Dermis blood vessel endothelial cell (primary cell): Measurements from ENCODE around the gene FGD4. TPM values are rescaled to one million over a fixed set of nuclear protein-coding genes. Genes with fewer than 3 reads are reported as not detected.
"Not testable (repeated sequence)": the region's sequence is repeated elsewhere in the genome, so short reads cannot be mapped to it uniquely, and the experiment has no call there.

ENCODE experiments used
- DNase-seq: peaks from one replicate; pipeline ENCODE4 v3.0.0; 2010
- total RNA-seq: library from RNA; depleted of rRNA; stranded (reverse); fragments of >200 nt; gene quantifications from 2 replicates; pipeline ENCODE4 v1.2.3, GENCODE V29; 2014

FGD4 gene
- total RNA-seq, 1 donor from 2014 or later: 63.8 TPM

DNA sequence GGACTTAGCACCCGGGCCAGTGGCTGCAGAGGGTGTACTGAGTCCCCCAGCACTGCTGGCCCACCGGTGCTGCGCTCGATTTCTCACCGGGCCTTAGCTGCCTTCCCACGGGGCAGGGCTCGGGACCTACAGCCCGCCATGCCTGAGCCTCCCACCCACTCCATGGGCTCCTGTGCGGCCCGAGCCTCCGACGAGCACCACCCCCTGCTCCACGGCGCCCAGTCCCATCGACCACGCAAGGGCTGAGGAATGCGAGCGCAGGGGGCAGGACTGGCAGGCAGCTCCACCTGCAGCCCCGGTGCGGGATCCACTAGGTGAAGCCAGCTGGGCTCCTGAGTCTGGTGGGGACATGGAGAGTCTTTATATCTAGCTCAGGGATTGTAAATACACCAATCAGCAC lies 126.4 kb downstream of the FGD4 start:
- DNase-seq: not testable (repeated sequence)

DNA sequence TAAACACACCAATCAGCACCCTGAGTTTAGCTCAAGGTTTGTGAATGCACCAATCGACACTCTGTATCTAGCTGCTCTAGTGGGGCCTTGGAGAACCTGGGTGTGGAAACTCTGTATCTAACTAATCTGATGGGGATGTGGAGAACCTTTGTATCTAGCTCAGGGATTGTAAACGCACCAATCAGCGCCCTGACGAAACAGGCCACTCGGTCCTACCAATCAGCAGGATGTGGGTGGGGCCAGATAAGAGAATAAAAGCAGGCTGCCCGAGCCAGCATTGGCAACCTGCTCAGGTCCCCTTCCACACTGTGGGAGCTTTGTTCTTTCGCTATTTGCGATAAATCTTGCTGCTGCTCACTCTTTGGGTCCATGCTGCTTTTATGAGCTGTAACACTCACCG lies 127.0 kb downstream of the FGD4 start:
- DNase-seq: not testable (repeated sequence)

DNA sequence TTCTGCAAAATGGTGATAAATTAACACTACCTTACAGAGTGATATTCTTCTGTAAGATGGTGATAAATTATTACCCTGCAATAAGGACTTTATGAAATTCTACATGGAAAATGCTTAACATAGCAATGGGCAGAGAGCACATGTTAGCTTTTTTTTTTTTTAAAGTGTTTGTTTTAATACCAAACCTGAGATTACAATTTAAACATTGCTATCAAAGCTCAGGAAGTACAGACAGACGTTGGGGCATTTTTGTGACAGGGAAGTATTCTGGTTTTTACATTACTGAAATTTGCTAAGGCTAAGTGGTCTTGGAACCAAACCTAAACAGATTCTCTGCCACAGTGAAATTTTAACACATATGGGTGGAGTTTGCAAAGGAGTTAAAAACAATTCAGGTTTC lies 133.1 kb downstream of the FGD4 start:
- no peak for DNase-seq

DNA sequence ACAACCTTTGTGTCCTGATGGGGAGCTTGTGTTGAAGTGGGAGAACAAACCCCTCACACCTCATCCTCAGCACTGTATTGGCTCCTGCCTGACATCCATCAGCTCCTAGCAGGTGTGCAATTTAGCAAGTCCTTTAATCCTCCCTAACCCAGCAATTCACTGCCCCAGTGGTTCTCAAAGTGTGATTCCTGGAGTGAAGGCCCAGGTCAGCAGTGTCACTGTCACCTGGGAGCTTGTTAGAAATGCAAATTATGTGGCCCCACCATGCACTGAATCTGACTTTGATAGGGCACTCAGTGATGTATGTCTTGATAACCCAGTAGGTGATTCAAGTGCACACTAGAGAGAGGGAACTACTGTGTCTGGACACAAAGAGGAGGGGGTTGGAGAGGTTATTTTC lies 133.6 kb downstream of the FGD4 start:
- no peak for DNase-seq

DNA sequence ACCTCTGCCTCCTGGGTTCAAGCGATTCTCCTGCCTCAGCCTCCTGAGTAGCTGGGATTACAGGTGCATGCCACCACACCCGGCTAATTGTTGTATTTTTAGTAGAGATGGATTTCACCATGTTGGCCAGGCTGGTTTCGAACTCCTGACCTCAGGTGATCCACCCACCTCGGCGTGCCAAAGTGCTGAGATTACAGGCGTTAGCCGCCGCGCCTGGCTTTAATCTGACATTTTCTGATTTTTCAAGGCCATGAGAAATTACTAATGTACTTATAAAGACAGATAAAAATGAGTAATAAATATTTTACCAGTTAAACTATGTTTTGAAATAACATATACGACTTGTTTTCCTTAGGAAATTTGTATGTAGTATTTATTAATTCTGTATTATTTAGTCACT lies 134.1 kb downstream of the FGD4 start:
- DNase-seq: not testable (repeated sequence)

DNA sequence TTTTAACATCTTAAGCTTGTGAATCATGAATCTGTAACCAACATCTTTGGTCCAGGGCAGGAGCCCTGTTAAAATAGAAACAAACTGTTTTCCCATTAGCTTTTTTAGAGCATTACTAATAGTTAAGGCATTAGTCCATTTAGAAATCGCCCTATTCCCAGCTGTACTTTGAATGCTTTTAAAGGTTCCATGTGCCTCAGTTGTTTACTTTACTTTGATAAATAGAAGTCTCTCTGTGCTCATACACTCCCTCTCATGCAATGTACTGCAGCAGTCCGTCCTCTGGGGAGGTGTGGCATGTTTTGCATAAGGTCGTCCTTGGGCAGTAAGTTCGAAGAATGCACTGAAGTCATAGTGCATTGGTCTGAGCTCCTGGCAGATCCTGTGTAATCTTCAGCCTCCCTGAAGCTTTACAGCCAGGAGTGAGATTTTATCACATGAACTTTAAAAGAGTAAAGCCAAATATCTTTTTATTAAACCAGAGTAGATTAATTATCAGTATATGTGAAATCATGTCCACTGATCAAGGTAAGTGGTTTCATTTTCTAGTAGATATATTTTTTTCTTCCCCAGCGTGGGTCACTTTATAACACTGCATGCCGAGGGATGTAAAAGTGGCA lies 134.7 kb downstream of the FGD4 start:
- DNase-seq: peak; percentile 79

DNA sequence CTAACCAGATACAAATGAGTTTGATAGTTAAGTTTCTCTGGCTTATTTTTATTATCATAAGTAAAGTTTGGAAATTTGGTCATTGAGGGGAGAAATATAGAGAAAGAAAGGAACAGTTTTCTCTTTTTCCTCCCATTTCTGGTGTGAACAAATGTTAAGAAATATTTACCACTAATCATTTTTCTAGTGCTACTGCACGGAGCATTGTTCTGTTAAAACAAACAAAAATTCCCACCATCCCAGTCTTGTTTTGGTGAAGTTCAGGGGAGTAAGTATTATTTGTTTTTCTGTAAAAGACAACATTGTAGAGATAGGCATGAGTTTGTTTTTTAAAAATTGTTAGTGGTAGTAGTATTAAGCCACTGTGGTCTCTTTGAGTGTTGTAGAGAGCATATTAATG lies 135.3 kb downstream of the FGD4 start:
- no peak for DNase-seq

DNA sequence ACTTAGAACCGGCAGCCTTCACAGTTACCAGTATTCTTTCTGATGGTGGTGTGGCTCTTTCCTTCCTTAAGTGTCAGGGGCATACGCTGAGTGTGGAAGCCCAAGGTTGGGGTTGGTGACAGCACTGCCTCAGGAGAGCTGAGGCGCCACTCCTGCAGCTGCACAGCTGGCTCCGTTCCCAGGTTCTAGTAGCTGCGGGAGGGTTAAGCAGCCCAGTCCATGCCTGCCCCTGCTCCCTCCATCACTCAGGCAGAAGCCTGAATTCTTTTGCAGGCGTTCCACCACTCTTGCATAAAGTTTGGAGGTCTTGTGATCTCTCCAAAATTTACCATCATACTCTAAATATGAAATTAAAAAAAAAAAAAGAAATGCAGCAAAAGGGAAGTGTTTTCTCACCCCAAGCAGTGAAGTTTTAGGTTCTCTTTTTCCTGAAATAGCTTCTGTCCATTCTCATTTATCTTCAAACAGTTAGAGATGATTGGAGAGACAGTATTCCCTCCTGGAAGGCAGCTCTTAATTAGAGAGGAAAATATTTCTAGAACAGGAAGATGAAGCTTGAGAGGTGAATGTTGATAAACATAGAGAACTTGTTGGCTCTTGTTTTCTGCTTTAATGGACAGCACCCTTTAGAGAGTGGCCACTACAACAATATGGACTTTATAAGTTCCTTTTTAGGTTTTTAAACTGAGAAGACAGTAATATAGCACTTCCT lies 136.1 kb downstream of the FGD4 start:
- peak; percentile 84 for DNase-seq

DNA sequence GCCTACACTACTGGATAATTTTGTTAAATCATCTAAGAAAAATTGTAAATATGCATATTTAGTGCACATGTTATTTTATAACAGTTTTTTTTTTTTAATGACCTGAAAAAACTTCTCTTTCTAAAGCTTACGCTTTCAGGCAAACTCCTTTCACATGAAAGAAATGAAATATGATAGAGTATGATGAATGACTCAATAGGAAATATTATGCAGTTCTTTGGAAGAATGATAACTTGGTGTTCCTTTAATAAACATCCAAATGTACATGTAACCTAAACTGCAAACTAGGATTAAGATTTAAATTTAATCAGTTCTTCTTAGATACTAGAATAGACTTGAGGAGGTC lies 136.6 kb downstream of the FGD4 start:
- no peak for DNase-seq

DNA sequence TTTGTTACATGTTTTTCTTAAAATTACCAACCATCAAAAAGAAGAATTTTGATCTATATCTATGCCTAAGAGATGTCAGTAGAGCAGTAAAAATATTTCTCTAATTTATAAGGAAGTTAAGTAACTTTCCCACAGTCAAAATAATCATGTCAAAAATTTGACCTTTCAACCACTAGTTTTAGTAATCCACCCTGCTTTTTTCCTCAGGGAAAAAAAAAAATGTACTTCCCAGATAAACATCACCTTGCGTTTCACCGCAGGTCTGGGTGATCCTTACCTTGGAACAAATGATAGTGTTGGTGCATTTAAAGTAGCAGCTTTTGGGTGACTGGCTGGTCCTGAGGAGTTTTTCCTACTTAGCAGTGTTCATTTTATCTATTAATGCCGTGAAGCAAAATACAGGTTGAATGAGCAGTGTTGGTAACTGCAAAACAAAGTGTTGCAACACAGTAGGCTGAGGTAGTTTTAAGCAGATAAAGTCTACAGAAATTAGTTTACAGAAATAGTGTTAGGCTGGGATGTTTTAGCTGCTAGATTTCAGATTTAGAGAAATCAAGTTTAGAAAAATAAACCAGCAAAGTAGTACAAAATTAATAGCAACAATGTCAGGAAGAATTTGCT lies 142.5 kb downstream of the FGD4 start:
- no peak for DNase-seq

DNA sequence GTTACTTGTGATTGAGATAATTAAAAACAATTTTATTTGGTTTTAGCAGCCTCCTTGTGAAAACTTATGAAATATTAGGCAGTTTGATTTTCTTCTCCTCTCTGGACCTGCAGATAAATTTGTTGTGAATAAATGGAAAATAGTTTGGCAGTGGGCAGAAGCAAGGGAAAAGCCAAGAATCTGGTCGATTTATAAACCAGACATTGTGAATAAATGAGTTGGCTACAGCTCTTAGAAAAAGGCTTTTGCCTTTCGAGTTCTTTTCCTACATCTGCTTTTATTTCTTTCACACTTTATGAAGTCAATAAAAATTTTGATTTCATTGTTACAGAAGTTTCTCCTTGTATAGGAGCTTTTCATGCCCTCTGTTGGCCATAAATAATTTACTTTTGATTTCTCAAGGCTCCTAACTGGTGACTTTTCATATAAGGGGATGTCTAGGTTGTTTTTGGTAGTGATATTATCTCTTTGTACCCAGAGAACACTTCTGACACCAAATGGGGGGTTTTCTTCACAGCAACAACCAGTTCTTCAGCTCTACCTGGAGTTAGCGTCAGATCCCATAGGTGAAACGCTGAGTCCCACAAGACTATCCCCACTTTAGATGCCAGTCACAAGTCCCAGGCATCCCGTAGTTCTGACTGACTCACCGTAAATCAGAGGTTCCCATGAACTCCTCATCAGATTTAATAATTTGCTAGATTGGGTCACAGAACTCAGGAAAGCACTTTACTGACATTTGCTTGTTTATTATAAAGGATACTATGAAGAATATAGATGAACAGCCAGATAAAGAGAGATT lies 143.3 kb downstream of the FGD4 start:
- no peak for DNase-seq

DNA sequence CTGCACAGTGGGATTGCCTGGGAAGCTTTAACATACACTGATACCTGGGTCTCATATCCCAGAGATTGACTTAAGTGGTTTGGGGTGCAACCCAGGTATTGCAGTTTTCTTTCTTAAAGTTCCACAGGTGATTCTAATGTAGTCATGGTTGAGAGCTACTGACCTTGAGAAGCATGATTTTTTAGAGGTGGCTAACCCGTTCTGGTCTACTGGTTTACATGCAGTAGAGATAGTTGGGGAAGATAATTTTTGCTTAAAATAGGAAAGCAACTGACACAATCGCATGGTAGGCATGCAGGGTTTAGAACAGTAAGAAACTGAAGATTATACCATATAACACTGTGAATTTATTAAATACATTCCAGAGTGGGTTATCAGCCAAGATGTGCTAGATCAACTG lies 145.5 kb downstream of the FGD4 start:
- no peak for DNase-seq

DNA sequence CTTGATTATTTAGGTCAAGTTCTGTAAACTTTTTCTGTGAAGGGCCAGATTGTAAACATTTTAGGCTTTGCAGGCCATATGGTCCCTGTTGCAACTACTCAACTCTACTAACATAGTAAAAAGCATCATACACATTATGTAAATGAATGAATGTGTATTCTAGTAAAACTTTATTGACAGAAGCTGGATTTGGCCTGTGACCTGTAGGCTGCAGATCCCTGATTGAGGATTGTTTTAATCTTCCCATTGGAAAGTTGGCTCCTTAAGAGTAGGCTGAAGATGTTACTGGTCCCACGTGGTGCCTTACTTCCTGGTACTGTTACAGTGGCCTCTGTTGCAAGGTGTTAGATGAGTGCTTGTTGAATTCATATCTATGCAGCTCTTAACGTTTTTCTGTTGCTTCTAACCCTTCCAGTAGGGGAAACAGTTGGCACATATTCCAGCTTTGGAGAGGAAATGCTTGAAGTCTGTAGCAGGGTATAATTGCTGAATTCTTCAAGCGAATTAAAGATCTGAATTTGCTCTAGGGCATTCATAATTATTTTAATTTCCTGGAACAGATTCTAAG lies 146.1 kb downstream of the FGD4 start:
- DNase-seq: peak; percentile 59

DNA sequence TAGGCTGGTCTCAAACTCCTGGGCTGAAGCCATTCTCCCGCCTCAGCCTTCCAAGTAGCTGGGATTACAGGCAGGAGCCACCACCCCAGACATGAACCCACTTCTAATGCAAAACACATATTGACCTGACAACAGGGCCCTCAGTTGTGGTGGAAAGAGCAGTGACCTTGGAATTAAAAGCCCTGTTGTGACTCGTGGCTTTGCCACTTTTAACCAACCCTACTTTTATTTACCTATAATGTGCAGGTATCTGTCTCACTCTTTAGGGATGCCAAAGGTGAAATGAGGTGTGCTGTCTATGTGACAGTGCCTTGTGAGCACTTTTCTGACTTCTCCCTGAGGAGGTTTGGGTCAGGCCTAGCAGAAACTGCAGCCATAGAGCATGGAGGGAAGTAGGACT lies 146.9 kb downstream of the FGD4 start:
- DNase-seq: no peak

DNA sequence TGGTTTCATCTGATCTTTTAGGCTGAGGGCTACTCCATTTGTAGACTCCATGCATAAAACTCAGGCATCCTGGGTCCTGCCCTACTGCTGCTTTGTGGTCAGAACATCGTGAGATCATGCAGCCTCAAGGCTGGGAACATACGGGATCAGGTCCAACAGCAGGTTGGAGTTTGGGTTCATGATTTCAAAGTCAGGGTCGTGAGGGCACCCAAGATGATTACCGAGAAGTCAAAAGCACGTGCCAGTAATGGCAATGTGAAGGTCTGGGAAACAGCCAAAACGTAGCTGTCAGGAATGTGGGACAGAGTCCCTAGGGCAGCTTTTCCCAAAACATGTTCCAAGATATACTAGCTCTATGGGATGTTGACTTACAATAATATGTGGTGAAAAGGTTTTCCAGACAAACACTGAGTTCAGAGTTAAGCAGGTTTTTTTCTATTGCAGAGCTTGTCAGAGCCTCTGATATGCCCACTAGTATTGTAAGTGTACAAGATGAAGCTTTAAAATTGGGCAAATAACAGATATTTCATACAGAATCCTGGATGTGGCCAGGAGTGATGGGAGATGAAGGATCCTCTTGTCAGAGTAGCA lies 149.4 kb downstream of the FGD4 start:
- peak; percentile 45 for DNase-seq

DNA sequence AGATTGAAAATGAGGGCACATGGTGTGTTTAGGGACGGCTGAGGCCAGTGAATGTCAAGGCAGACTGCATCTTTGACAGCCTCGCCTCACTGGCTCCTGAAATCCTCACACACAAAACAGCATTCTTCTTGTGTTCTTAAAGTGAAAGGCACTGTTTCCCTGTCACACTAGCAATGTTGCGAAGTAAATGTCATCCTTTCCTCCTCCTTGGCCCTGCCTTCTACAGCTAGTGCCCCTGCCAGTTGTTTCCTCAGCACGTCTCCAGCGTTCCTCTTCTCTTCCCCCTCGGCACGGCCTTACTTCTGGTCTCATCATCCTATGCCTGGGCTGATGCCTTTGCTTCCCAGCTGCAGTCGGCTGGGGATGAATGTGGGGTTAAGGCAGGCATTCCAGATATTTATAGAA lies 150.3 kb downstream of the FGD4 start:
- DNase-seq: no peak

DNA sequence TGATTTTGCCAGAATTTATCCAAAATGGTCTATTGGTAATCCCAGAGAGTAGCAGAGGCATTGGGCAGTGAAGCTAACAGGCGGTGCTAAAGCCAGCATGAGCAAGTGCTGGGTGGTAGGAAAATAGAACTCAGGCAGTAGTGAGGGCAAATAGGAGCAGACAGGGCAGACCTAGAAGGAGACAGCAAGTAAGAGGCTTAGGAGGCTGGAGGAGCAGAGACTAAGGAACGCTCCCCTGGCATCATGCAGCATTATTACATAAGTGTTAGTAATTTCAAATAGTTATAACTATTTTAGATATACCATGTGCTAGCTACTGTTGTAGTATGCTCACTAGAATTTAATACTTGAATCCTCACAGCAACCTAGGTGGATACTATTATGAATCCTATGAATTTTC lies 151.7 kb downstream of the FGD4 start:
- DNase-seq: no peak

DNA sequence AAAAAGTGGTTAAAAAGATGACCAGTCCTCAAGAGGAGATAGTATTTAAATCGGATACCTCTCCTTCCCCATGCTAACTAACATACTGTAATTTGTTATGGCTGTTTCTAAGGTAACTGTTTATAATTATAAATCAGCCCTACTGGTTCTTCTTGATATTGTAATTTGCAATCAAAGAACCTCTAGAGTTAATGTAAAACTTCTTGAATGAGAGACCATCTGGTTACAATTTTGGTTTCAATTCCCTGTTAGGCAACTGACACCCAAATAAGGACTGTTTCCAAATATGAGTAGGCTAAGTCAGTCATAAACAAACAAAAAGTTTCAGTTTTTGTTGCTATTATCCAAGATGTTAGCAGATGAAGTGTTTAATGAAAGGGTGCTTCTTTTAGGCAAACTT lies 159.5 kb downstream of the FGD4 start:
- DNase-seq: no peak

DNA sequence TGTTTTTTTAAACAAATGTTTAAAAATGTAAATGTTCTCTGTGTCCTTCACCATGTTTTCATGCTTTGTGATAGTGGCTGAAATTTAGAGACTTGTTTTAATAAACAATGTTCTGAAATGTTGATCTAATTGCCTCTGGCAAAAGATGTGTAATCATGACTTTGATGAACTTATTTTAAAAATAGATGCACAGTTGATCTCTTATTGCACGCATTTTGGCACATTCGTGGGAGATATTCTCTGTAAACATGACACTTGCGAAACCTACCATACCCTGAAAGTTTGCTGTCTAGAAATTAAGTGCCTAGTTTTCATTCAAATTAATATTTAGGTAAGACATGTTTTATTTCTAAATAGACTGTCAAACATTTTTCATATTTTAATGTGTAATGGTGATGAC lies 160.1 kb downstream of the FGD4 start:
- no peak for DNase-seq

DNA sequence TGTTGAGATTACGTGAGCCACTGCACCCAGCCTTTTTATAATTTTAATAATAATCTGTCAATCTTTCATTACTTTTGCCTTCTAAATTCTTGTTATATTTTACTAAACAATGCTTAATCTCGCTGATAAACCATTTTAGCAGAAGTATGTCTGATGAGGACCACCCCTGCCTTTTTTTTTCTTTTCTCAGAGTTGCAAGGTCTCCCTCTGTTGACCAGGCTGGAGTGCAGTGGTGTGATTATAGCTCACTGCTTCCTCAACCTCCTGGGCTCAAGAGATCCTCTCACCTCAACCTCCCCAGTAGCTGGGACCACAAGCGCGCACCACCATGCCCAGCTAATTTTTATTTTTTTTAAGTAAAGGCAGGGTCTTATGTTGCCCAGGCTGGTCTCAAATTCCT lies 161.2 kb downstream of the FGD4 start:
- DNase-seq: no peak

DNA sequence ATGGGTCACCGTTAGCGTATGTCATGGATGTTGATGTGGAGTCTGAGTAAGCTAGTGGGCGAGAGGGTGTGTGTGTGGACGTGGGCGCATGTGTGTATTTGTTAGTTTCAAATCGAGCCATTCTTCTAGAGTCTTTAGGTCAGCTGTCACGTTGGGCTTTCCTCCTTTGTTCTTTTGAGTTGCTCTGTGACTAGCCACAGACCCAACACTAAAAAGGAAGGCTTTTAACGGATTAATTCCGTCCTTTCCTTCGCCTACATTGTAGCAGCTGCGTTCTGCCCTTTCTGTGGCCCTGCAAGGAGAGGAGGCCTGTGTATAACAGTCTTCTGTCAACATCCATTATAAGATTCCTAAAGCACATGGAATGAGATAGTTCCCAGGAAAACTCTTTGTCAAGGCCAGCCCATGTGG lies 162.6 kb downstream of the FGD4 start:
- no peak for DNase-seq

DNA sequence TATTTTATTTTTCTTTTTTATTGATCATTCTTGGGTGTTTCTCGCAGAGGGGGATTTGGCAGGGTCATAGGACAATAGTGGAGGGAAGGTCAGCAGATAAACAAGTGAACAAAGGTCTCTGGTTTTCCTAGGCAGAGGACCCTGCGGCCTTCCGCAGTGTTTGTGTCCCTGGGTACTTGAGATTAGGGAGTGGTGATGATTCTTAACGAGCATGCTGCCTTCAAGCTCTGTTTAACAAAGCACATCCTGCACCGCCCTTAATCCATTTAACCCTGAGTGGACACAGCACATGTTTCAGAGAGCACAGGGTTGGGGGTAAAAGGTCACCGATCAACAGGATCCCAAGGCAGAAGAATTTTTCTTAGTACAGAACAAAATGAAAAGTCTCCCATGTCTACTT lies 163.1 kb downstream of the FGD4 start:
- not testable (repeated sequence) for DNase-seq
